Upper lobe of left lung (tissue), 4 donors: Measurements from ENCODE around the gene PLCG2.

Experiments used
- CTCF ChIP-seq, 6 experiments: fragments of 450-650 bp in 4 of 6; fragments of 200-600 bp in 2 of 6; sonication (generic) in 2 of 6; IDR thresholded peaks; one replicate each; pipeline ENCODE4 v1.5.1; 2016 to 2019; ENCODE audit warnings: antibody characterized with exemption in 6 of 6
- POLR2A ChIP-seq, 4 donors: fragments of 450-650 bp; IDR thresholded peaks; one replicate each; pipeline ENCODE4 v1.5.1; 2016 to 2017; ENCODE audit warnings: antibody characterized with exemption in 4 of 4, mild to moderate bottlenecking in 2 of 4

- TF ChIP-seq CTCF (IDR thresholded peaks at IDR 0.05) (no peak), POLR2A (IDR thresholded peaks at IDR 0.05) (no peak)
These were observed 45.8 kb upstream of the PLCG2 start for GRCh38 chr16:81733295-81733694.
